C4-2B (cell line): ENCODE data around the gene RXRA.

Experiments used
- H3K27ac ChIP-seq: fragments of 450-650 bp; 2 replicates; pipeline ENCODE4 v1.5.1; 2017
- ZFX ChIP-seq: fragments of 450-650 bp; IDR thresholded peaks from 2 replicates; pipeline ENCODE4 v1.6.1; 2017
- TF ChIP-seq, protein P1 (sequence below): fragments of 450-650 bp; conservative IDR thresholded peaks from 2 replicates; pipeline ENCODE4 v1.5.1; 2017; ENCODE audit warnings: mild to moderate bottlenecking

RXRA gene

GRCh38 chr9:134336924-134337323, 10.7 kb downstream of the RXRA start:
- TF ChIP-seq, protein P1, sequence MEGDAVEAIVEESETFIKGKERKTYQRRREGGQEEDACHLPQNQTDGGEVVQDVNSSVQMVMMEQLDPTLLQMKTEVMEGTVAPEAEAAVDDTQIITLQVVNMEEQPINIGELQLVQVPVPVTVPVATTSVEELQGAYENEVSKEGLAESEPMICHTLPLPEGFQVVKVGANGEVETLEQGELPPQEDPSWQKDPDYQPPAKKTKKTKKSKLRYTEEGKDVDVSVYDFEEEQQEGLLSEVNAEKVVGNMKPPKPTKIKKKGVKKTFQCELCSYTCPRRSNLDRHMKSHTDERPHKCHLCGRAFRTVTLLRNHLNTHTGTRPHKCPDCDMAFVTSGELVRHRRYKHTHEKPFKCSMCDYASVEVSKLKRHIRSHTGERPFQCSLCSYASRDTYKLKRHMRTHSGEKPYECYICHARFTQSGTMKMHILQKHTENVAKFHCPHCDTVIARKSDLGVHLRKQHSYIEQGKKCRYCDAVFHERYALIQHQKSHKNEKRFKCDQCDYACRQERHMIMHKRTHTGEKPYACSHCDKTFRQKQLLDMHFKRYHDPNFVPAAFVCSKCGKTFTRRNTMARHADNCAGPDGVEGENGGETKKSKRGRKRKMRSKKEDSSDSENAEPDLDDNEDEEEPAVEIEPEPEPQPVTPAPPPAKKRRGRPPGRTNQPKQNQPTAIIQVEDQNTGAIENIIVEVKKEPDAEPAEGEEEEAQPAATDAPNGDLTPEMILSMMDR, result no peak
- H3K27ac ChIP-seq, result no peak overlapping the region

DNA sequence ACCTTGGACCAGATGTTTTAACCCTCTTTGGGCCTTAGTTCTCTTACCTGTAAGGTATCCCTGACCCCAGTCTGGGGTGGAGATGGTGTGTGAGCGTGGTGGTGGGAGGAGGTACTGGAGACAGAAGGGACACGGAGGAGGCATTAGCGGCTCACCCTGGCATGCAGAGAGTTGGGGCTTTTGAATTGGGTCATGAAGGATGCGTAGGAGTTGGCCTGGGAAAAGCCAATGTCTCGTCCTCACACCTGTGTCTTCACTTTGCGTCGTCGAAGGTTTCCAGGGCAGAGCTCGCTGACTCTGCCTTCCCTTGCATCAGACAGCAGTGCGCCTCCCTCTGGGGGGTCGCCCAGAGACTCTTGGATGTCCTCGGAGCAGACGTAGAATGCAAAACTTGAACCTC, 11.2 kb downstream of the RXRA start:
- no peak overlapping the region for H3K27ac ChIP-seq

DNA sequence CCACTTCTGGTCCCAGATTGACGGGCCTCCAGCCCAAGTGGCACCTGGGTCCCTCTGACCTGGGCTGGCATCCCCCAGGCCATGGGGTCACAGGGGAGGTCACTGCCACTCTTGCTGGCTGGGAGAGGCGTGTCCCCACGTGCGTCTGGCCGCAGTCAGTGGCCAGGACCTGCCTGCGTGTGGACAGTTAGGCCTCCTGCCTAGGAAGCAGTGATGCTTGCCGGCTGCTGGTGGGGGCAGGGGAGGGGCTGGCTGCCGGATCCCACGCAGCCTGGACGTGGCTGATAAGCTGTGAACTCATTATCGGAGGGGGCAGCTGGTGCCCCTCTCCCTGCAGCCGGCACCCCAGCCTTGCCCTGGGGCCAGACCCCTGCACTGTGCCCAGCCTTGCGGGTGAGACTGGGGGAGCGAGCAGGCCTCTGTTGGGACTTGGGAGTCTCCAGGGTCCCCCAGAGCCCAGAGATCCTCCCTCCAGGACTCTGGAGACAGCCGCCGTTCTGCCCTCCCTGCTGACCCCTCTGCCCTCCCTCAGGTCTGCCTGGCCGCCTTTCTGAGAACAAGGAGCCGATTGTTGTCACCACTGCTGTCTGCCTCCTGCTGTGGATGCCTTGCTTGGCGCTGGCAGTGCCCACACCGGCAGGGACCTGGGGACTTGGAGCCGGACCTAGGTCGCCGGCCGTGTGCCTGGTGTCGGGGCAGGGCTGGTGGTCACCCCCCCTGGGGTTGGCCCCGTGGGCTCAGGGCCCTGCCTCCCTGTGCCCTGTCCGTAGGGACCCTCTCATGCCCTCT, 12.3 kb downstream of the RXRA start:
- no peak overlapping the region for H3K27ac ChIP-seq
- TF ChIP-seq ZFX, result no peak
- TF ChIP-seq, protein P1, result no peak

More for the DNA sequence above, 11.2 kb downstream of the RXRA start:
- no peak for TF ChIP-seq ZFX
- TF ChIP-seq, protein P1, result no peak

- 0 out of 2 replicates have a peak overlapping the region, but pooled peaks have one; percentile 2 for H3K27ac ChIP-seq
- TF ChIP-seq ZFX, result no peak
- TF ChIP-seq, protein P1, result no peak
Measured at GRCh38 chr9:134339183-134339806, 13.0 kb downstream of the RXRA start.

DNA sequence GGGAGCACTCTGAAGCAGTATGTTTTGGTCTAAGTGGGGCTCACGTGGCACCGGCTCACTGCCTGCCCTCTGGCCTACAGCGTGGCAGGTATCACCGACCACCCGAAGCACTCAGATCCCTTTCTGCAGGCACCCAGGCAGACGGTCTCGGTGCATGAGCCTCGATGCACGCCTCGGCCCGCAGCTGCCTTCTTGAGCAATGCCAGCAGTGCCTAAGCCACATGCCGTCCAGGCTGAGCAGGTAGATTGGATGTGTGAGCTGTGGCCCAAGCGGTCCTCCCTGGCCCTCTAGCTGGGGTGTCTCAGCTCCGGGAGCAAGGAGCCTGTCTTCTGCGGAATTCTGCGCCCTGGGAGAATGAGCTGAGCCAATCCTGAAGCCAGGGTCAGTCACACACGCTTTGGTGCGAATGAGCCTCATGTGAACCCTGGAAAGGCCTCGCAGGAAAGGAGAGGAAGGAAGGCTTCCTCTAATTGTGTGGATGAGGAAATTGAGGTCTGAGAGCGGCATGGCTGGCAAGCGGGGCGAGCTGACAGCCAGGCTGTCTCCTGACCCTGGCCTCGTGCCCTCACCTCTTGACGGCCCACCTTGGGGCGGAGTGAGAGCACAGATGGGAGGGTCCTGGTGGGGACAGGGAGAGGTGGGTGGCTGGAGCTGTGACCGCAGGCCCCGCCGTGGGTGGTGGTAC, 14.4 kb downstream of the RXRA start:
- H3K27ac ChIP-seq, result no peak overlapping the region; the same call in 1 of the 2 replicates
- TF ChIP-seq ZFX, result no peak
- TF ChIP-seq, protein P1, result no peak

DNA sequence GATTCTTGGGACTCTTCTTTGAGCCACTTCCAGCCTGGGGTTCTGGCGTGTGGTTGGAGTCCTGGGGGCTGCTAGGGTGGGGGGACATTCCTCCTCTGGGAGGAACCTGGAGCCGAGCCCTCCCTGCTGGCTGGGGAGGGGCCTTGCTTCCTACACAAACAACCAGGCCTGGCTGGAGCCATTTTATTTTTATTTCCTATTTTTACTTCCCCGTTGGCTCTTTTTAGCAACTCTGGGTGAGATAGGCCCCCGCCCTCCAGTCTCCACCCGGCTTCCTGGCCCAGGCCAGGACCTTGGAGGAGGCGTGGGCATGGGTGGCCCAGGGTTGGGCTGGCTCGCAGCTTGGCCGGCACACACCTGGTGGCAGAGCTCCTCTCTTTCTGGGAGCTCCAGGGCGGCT, 15.1 kb downstream of the RXRA start:
- TF ChIP-seq ZFX, result no peak
- TF ChIP-seq, protein P1, result no peak
- H3K27ac ChIP-seq, result no peak overlapping the region; the same call in 1 of the 2 replicates
